Tibial artery (tissue), 4 donors: ENCODE measurements around the gene MAP1LC3C.

Experiments used
- DNase-seq, 2 donors: peaks; one replicate each; pipeline ENCODE4 v3.0.0-alpha.2; 2019
- H3K27ac ChIP-seq, 2 donors: fragments of 200-600 bp; sonication (generic) in 1 of 2; 1 replicate in 1 of 2; 2 replicates in 1 of 2; pipeline ENCODE4 v1.5.1; 2018 to 2019; ENCODE audit warnings: mild to moderate bottlenecking in 1 of 2
- H3K27me3 ChIP-seq, 2 donors: fragments of 200-600 bp; sonication (generic) in 1 of 2; one replicate each; pipeline versions ENCODE4 v1.5.1 to v1.6.0; 2016 to 2019
- H3K36me3 ChIP-seq, 3 donors: fragments of 200-600 bp; sonication (generic) in 2 of 3; one replicate each; pipeline ENCODE4 v1.5.1; 2016 to 2019; ENCODE audit warnings: mild to moderate bottlenecking in 2 of 3
- H3K4me1 ChIP-seq, 4 donors: fragments of 200-600 bp; sonication (generic) in 2 of 4; 1 replicate in 3 of 4; 2 replicates in 1 of 4; pipeline ENCODE4 v1.5.1; 2016 to 2019
- H3K4me3 ChIP-seq, 2 donors: fragments of 200-600 bp; sonication (generic) in 1 of 2; 1 replicate in 1 of 2; 2 replicates in 1 of 2; pipeline ENCODE4 v1.5.1; 2018 to 2019; ENCODE audit warnings: mild to moderate bottlenecking in 2 of 2
- H3K9me3 ChIP-seq, 3 donors: fragments of 200-600 bp; sonication (generic) in 1 of 3; one replicate each; pipeline ENCODE4 v1.5.1; 2016 to 2019
- CTCF ChIP-seq, 2 experiments: fragments of 200-600 bp in 1 of 2; fragments of 450-650 bp in 1 of 2; IDR thresholded peaks; one replicate each; pipeline ENCODE4 v1.5.1; 2017 to 2019; ENCODE audit warnings: antibody characterized with exemption in 2 of 2, mild to moderate bottlenecking in 1 of 2, moderate library complexity in 1 of 2
- intact Hi-C: fragments of 100-400 bp; cut with DNase I; formaldehyde crosslinking; loops from one replicate; pipeline ENCODE4 v1.15.0; 2023; ENCODE audit warnings: low total_unique reads

MAP1LC3C gene

GRCh38 chr1:241999026-241999425 lies at the start of gene MAP1LC3C:
Gene MAP1LC3C (minus strand): TSS chr1:241999098. CDS start chr1:241999008, 90 bp downstream.
- H3K27ac ChIP-seq, result no peak within 1 kb of the TSS
- peaks cover 0 to 6% of the 10 kb centered on the region in 2 donors for H3K27me3 ChIP-seq
- no peak for TF ChIP-seq CTCF (IDR thresholded peaks at IDR 0.05)
- H3K4me1 ChIP-seq, result no peaks in the 10 kb centered on the region
- no peaks in the 10 kb centered on the region for H3K36me3 ChIP-seq
- no peaks in the 10 kb centered on the region for H3K9me3 ChIP-seq
- intact Hi-C loops, result no loop called here
- DNase-seq, result no peak
- H3K4me3 ChIP-seq, result peak within 1 kb of the TSS; percentile 12 to 18

DNA sequence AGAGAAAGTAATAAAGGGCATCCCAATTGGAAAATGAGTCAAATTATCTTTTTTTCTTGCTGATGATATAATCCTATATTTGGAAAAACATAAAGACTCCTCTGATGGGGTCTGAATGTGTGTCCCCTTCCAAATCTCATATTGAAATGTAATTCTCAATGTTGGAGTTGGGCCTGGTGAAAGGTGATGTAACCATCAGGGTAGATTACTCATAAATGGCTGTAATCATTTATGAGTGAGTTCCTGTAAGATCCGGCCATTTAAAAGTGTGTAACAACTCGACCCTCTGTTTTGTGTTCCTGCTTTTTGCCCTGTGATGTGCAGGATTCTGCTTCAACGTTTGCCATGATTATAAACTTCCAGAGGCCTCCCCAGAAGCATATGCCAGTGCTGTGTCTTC lies 44.3 kb upstream of the MAP1LC3C start:
- no peak overlapping the region for H3K4me3 ChIP-seq
- no peaks in the 10 kb centered on the region for H3K4me1 ChIP-seq
- no peaks in the 10 kb centered on the region for H3K27me3 ChIP-seq
- peaks cover 0 to 6% (median 0%) of the 10 kb centered on the region in 3 donors for H3K9me3 ChIP-seq
- intact Hi-C loops, result no loop called here
- no peak overlapping the region for H3K27ac ChIP-seq
- H3K36me3 ChIP-seq, result no peaks in the 10 kb centered on the region
- DNase-seq, result no peak
- no peak for TF ChIP-seq CTCF (IDR thresholded peaks at IDR 0.05)

DNA sequence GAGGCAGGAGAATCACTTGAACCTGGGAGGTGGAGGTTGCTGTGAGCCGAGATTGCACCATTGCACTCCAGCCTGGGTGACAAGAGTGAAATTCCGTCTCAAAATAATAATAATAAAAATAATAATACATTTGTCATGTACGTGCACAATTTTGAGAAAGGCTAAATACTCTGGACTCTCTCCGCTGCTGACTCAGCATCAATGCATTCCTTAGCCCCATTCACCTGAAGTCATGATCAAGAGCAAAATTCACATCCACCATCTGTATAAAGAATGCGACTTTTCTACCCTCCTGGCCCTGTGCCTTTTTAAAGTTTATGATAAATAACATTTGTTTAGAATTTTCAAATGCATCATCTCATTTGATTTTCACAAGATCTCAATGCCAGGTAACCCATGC lies 35.5 kb upstream of the MAP1LC3C start:
- DNase-seq, result no peak
- H3K4me1 ChIP-seq, result no peaks in the 10 kb centered on the region

DNA sequence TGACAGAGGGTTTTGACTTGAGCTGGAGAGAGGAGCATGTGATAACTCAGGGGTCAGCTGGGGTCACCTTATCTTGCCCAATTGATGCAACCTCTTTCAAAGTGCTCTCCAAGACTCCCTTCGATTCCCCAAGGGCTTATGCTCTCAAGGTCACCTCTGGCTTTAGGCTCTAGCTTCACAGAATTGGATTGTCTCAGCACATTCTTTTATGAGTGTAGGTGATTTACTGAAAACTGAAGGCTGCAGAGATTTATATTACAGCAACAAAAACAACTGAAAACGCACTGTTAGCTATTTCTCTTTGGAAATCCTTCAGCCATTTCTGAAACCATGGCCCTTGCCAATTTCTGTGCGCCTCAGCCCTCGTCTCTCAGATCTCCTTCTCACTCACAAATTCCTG lies 34.5 kb upstream of the MAP1LC3C start:
- no peaks in the 10 kb centered on the region for H3K27me3 ChIP-seq
- no peak overlapping the region for H3K4me3 ChIP-seq
- H3K27ac ChIP-seq, result no peak overlapping the region
- no peaks in the 10 kb centered on the region for H3K4me1 ChIP-seq
- H3K9me3 ChIP-seq, result no peaks in the 10 kb centered on the region
- intact Hi-C loops, result no loop called here
- no peak for TF ChIP-seq CTCF (IDR thresholded peaks at IDR 0.05)
- H3K36me3 ChIP-seq, result no peaks in the 10 kb centered on the region
- DNase-seq, result no peak

More for the DNA sequence above, 35.5 kb upstream of the MAP1LC3C start:
- Histone ChIP-seq H3K27ac (no peak overlapping the region), H3K4me3 (no peak overlapping the region), H3K27me3 (no peaks in the 10 kb centered on the region), H3K36me3 (no peaks in the 10 kb centered on the region), H3K9me3 (no peaks in the 10 kb centered on the region)
- intact Hi-C loops, result no loop called here
- no peak for TF ChIP-seq CTCF (IDR thresholded peaks at IDR 0.05)

- no peak overlapping the region for H3K27ac ChIP-seq
- no peak overlapping the region for H3K4me3 ChIP-seq
- H3K36me3 ChIP-seq, result no peaks in the 10 kb centered on the region
- H3K4me1 ChIP-seq, result no peaks in the 10 kb centered on the region
- DNase-seq, result no peak
- H3K9me3 ChIP-seq, result no peaks in the 10 kb centered on the region
- no peaks in the 10 kb centered on the region for H3K27me3 ChIP-seq
- intact Hi-C loops, result no loop called here
- TF ChIP-seq CTCF (IDR thresholded peaks at IDR 0.05), result no peak
Observed at GRCh38 chr1:242030071-242030470, 31.2 kb upstream of the MAP1LC3C start.

GRCh38 chr1:242025681-242026080 lies 26.8 kb upstream of the MAP1LC3C start:
- no peak for DNase-seq
- no peak overlapping the region for H3K27ac ChIP-seq
- H3K36me3 ChIP-seq, result no peaks in the 10 kb centered on the region
- H3K27me3 ChIP-seq, result no peaks in the 10 kb centered on the region
- no peak for TF ChIP-seq CTCF (IDR thresholded peaks at IDR 0.05)
- H3K4me3 ChIP-seq, result no peak overlapping the region
- intact Hi-C loops, result no loop called here
- no peaks in the 10 kb centered on the region for H3K4me1 ChIP-seq
- H3K9me3 ChIP-seq, result no peaks in the 10 kb centered on the region
